Subcutaneous adipose tissue (tissue), 4 donors: ENCODE measurements around the gene DTNB. TPM values are rescaled to one million over a fixed set of nuclear protein-coding genes. Genes with fewer than 3 reads are reported as not detected.

ENCODE experiments used
- CTCF ChIP-seq: fragments of 450-650 bp; IDR thresholded peaks from one replicate; pipeline ENCODE4 v1.5.1; 2016; ENCODE audit warnings: low read depth, mild to moderate bottlenecking, control low read depth, antibody characterized with exemption, moderate library complexity
- total RNA-seq, 4 donors: library from RNA; depleted of rRNA; stranded (reverse); fragments of >200 nt; gene quantifications; one replicate each; pipeline ENCODE4 v1.1.0, GENCODE V29; 2016

The DTNB gene
- total RNA-seq, 4 donors from 2014 or later: 4.6 to 11.6 (median 7.3) TPM

- TF ChIP-seq CTCF: no peak
Observed at GRCh38 chr2:25596516-25597244, 76.7 kb downstream of the DTNB start.

GRCh38 chr2:25595393-25595792 is 78.0 kb downstream of the DTNB start:
- TF ChIP-seq CTCF: no peak

GRCh38 chr2:25594991-25595390 is 78.4 kb downstream of the DTNB start:
- TF ChIP-seq CTCF: no peak

- no peak for TF ChIP-seq CTCF
Observed at GRCh38 chr2:25592766-25593292, 80.5 kb downstream of the DTNB start.

GRCh38 chr2:25590921-25591505 is 82.4 kb downstream of the DTNB start:
- TF ChIP-seq CTCF: no peak

- no peak for TF ChIP-seq CTCF
Observed at GRCh38 chr2:25589676-25590205, 83.6 kb downstream of the DTNB start.

GRCh38 chr2:25588576-25588975 is 84.8 kb downstream of the DTNB start:
- TF ChIP-seq CTCF: no peak
